ENCODE measurements around the gene VWA5A. TPM values are rescaled to one million over a fixed set of nuclear protein-coding genes. Genes with fewer than 3 reads are reported as not detected.

VWA5A gene
- total and polyA plus RNA-seq, 2 donors (not counting 1 experiment from before 2014, with no cell fraction given) = 11.9 to 22.3 TPM

- H3K79me2 ChIP-seq (ENCODE audit: control insufficient read depth, insufficient read depth, low read length) = no peaks in the 10 kb centered on the region
- H3K36me3 ChIP-seq (ENCODE audit: control insufficient read depth, insufficient read depth, low read length) = no peaks in the 10 kb centered on the region
- no peak overlapping the region for H3K4me3 ChIP-seq (replicated peaks in 1 of 4; ENCODE audit: control extremely low read depth in 1 of 4, insufficient read depth in 1 of 4, low read depth in 3 of 4, low read length in 4 of 4)
- H3K4me1 ChIP-seq (ENCODE audit: control insufficient read depth, extremely low read depth, insufficient read depth, low read length) = no peaks in the 10 kb centered on the region
- TF ChIP-seq CTCF (conservative IDR thresholded peaks at IDR 0.05 in 1 of 2, IDR thresholded peaks at IDR 0.05 in 1 of 2; ENCODE audit: low read depth in 1 of 2, low read length in 2 of 2) (no peak), EZH2 (IDR thresholded peaks at IDR 0.05; ENCODE audit: low read length, missing control alignments) (no peak)
- H4K20me1 ChIP-seq (ENCODE audit: control insufficient read depth, extremely low read depth, insufficient read depth, low read length) = no peaks in the 10 kb centered on the region
- H3K27ac ChIP-seq (ENCODE audit: insufficient read depth, low read length) = no peak overlapping the region
- H2AFZ ChIP-seq (ENCODE audit: low read length) = no peak overlapping the region
- no peak overlapping the region for H3K9ac ChIP-seq (ENCODE audit: insufficient read depth, low read length)
- no peaks in the 10 kb centered on the region for H3K9me3 ChIP-seq (ENCODE audit: control insufficient read depth, insufficient read depth, low read depth, low read length)
- no peaks in the 10 kb centered on the region for H3K27me3 ChIP-seq (ENCODE audit: control insufficient read depth, insufficient read depth, low read length)
- DNase-seq (ENCODE audit: low read depth in 2 of 2) = no peak
- H3K4me2 ChIP-seq (ENCODE audit: extremely low read depth, insufficient read depth, low read length) = no peak overlapping the region
These were observed 18.9 kb upstream of the VWA5A start for GRCh38 chr11:124096364-124096763.

- Histone ChIP-seq H3K9ac (ENCODE audit: insufficient read depth, low read length) (no peak overlapping the region), H3K4me1 (ENCODE audit: control insufficient read depth, extremely low read depth, insufficient read depth, low read length) (no peaks in the 10 kb centered on the region), H3K9me3 (ENCODE audit: control insufficient read depth, insufficient read depth, low read depth, low read length) (no peaks in the 10 kb centered on the region), H3K27me3 (ENCODE audit: control insufficient read depth, insufficient read depth, low read length) (no peaks in the 10 kb centered on the region), H3K4me3 (replicated peaks in 1 of 4; ENCODE audit: control extremely low read depth in 1 of 4, insufficient read depth in 1 of 4, low read depth in 3 of 4, low read length in 4 of 4) (no peak overlapping the region), H2AFZ (ENCODE audit: low read length) (no peak overlapping the region), H3K36me3 (ENCODE audit: control insufficient read depth, insufficient read depth, low read length) (no peaks in the 10 kb centered on the region), H3K79me2 (ENCODE audit: control insufficient read depth, insufficient read depth, low read length) (no peaks in the 10 kb centered on the region), H3K4me2 (ENCODE audit: extremely low read depth, insufficient read depth, low read length) (no peak overlapping the region), H4K20me1 (ENCODE audit: control insufficient read depth, extremely low read depth, insufficient read depth, low read length) (no peaks in the 10 kb centered on the region), H3K27ac (ENCODE audit: insufficient read depth, low read length) (no peak overlapping the region)
- no peak for DNase-seq (ENCODE audit: low read depth in 2 of 2)
- TF ChIP-seq CTCF (conservative IDR thresholded peaks at IDR 0.05 in 1 of 2, IDR thresholded peaks at IDR 0.05 in 1 of 2; ENCODE audit: low read depth in 1 of 2, low read length in 2 of 2) = no peak
These were observed 17.1 kb upstream of the VWA5A start for GRCh38 chr11:124098141-124098540.

- Histone ChIP-seq H3K9ac (ENCODE audit: insufficient read depth, low read length) (no peak overlapping the region), H3K9me3 (ENCODE audit: control insufficient read depth, insufficient read depth, low read depth, low read length) (no peaks in the 10 kb centered on the region), H4K20me1 (ENCODE audit: control insufficient read depth, extremely low read depth, insufficient read depth, low read length) (no peaks in the 10 kb centered on the region), H3K4me1 (ENCODE audit: control insufficient read depth, extremely low read depth, insufficient read depth, low read length) (no peaks in the 10 kb centered on the region), H3K36me3 (ENCODE audit: control insufficient read depth, insufficient read depth, low read length) (no peaks in the 10 kb centered on the region), H3K79me2 (ENCODE audit: control insufficient read depth, insufficient read depth, low read length) (no peaks in the 10 kb centered on the region), H3K27ac (ENCODE audit: insufficient read depth, low read length) (no peak overlapping the region), H3K27me3 (ENCODE audit: control insufficient read depth, insufficient read depth, low read length) (no peaks in the 10 kb centered on the region), H3K4me2 (ENCODE audit: extremely low read depth, insufficient read depth, low read length) (no peak overlapping the region), H2AFZ (ENCODE audit: low read length) (no peak overlapping the region), H3K4me3 (replicated peaks in 1 of 4; ENCODE audit: control extremely low read depth in 1 of 4, insufficient read depth in 1 of 4, low read depth in 3 of 4, low read length in 4 of 4) (no peak overlapping the region)
- TF ChIP-seq CTCF (conservative IDR thresholded peaks at IDR 0.05 in 1 of 2, IDR thresholded peaks at IDR 0.05 in 1 of 2; ENCODE audit: low read depth in 1 of 2, low read length in 2 of 2) (no peak), EZH2 (IDR thresholded peaks at IDR 0.05; ENCODE audit: low read length, missing control alignments) (no peak)
- no peak for DNase-seq (ENCODE audit: low read depth in 2 of 2)
These were observed 13.5 kb upstream of the VWA5A start for GRCh38 chr11:124101737-124102136.

Data from fibroblast of lung (primary cell).